Gastrocnemius medialis (tissue), 4 donors: ENCODE measurements around the gene CAPZA2.

Experiments
- POLR2A ChIP-seq, 2 donors: fragments of 450-650 bp; IDR thresholded peaks; one replicate each; pipeline ENCODE4 v1.6.1; 2017; ENCODE audit warnings: antibody characterized with exemption in 2 of 2, mild to moderate bottlenecking in 2 of 2, moderate library complexity in 2 of 2
- TF ChIP-seq, protein P1 (sequence below), 5 experiments: fragments of 450-650 bp in 3 of 5; fragments of 200-600 bp in 2 of 5; sonication (generic) in 2 of 5; IDR thresholded peaks in 4 of 5; conservative IDR thresholded peaks in 1 of 5; 1 replicate in 4 of 5; 2 replicates in 1 of 5; pipeline ENCODE4 v1.5.1; 2016 to 2019; ENCODE audit warnings: antibody characterized with exemption in 5 of 5, mild to moderate bottlenecking in 3 of 5, moderate library complexity in 3 of 5

GRCh38 chr7:116836911-116837310 is 25.5 kb upstream of the CAPZA2 start:
- TF ChIP-seq, protein P1, sequence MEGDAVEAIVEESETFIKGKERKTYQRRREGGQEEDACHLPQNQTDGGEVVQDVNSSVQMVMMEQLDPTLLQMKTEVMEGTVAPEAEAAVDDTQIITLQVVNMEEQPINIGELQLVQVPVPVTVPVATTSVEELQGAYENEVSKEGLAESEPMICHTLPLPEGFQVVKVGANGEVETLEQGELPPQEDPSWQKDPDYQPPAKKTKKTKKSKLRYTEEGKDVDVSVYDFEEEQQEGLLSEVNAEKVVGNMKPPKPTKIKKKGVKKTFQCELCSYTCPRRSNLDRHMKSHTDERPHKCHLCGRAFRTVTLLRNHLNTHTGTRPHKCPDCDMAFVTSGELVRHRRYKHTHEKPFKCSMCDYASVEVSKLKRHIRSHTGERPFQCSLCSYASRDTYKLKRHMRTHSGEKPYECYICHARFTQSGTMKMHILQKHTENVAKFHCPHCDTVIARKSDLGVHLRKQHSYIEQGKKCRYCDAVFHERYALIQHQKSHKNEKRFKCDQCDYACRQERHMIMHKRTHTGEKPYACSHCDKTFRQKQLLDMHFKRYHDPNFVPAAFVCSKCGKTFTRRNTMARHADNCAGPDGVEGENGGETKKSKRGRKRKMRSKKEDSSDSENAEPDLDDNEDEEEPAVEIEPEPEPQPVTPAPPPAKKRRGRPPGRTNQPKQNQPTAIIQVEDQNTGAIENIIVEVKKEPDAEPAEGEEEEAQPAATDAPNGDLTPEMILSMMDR (IDR thresholded peaks at IDR 0.05 in 4 of 5, conservative IDR thresholded peaks at IDR 0.05 in 1 of 5): no peak
- no peak for TF ChIP-seq POLR2A (IDR thresholded peaks at IDR 0.05)
